OCI-LY3 (cell line): Measurements from ENCODE around the gene SCP2.

ENCODE experiments used
- CTCF ChIP-seq: fragments of 200-600, 300-600 bp; sonication (generic); IDR thresholded peaks from 2 replicates; pipeline ENCODE4 v1.5.1; 2014; ENCODE audit warnings: antibody characterized with exemption, low read length, low read depth
- EZH2phosphoT487 ChIP-seq: fragments of 200-600 bp; shearing (Covaris generic); IDR thresholded peaks from 2 replicates; pipeline ENCODE4 v1.6.1; 2018; ENCODE audit warnings: antibody characterized with exemption, mixed run types, low read depth

- TF ChIP-seq CTCF: no peak
- TF ChIP-seq EZH2phosphoT487: no peak
Measured at GRCh38 chr1:53086491-53087070, 159.5 kb downstream of the SCP2 start.
